Neural progenitor cell (in vitro differentiated cells): Measurements from ENCODE around the gene GRIK2.

Experiments
- CTCF ChIP-seq: fragments of 200-600 bp; sonication (generic); IDR thresholded peaks from 2 replicates; pipeline ENCODE4 v1.5.1; 2017; ENCODE audit warnings: antibody characterized with exemption, mild to moderate bottlenecking
- EZH2 ChIP-seq: fragments of 200-600 bp; sonication (generic); IDR thresholded peaks from 2 replicates; pipeline ENCODE4 v1.6.1; 2017; ENCODE audit warnings: antibody characterized with exemption, mild to moderate bottlenecking, moderate library complexity
- EZH2phosphoT487 ChIP-seq: fragments of 200-600 bp; sonication (generic); IDR thresholded peaks from 2 replicates; pipeline ENCODE4 v1.6.1; 2017; ENCODE audit warnings: antibody characterized with exemption

DNA sequence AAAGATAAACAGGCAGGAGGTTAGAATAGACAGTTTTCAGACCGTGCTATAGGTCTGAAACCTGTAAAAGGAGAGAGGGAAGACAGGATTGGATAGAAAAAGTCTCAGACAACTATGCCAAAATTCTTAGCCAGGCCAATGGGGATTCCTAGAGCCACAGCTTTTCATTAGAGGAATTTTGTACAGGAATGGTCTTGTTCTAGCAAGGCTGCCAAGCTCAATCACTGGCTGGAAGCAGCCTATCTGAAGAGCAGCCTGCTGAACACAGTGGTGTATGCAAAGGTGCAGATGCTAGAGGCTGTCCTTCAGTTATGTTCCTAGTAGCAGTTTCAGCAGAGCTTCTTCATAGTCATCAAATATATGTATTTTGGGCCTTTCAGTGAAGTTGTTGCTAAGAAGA lies 313.1 kb downstream of the GRIK2 start:
- TF ChIP-seq EZH2, result no peak
- TF ChIP-seq CTCF, result no peak
- no peak for TF ChIP-seq EZH2phosphoT487
